ENCODE data around the gene C1QTNF6.

DNA sequence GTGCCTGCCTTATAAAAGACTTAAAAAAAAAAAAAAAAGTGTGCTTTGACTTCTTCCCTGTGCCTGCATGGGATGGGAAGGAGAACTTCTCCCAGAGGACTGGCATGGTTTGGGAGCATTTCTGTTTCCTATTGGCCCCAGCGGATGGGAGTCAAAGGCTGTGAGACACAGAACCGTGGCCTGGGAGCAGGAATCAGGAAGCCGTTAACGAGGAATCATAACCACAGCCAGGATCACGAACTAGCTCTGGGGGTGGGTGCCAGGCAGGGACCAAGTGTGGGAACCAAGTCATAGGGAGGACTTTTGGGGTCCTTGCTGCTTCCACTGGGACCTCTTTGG lies 526 bp downstream of the C1QTNF6 start:
- TF ChIP-seq SRF (IDR thresholded peaks at IDR 0.05; ENCODE audit: low read depth) (no peak), EZH2 (IDR thresholded peaks at IDR 0.05) (no peak), RAD21 (IDR thresholded peaks at IDR 0.05; ENCODE audit: low read depth) (no peak), POLR2AphosphoS5 (IDR thresholded peaks at IDR 0.05; ENCODE audit: low read depth, low read length) (no peak), SIN3A (IDR thresholded peaks at IDR 0.05; ENCODE audit: low read depth) (no peak), CBX3 (IDR thresholded peaks at IDR 0.05; ENCODE audit: low read depth) (no peak)
- TF ChIP-seq, protein P1, sequence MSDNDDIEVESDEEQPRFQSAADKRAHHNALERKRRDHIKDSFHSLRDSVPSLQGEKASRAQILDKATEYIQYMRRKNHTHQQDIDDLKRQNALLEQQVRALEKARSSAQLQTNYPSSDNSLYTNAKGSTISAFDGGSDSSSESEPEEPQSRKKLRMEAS (IDR thresholded peaks at IDR 0.05): no peak
- TF ChIP-seq, protein P2, sequence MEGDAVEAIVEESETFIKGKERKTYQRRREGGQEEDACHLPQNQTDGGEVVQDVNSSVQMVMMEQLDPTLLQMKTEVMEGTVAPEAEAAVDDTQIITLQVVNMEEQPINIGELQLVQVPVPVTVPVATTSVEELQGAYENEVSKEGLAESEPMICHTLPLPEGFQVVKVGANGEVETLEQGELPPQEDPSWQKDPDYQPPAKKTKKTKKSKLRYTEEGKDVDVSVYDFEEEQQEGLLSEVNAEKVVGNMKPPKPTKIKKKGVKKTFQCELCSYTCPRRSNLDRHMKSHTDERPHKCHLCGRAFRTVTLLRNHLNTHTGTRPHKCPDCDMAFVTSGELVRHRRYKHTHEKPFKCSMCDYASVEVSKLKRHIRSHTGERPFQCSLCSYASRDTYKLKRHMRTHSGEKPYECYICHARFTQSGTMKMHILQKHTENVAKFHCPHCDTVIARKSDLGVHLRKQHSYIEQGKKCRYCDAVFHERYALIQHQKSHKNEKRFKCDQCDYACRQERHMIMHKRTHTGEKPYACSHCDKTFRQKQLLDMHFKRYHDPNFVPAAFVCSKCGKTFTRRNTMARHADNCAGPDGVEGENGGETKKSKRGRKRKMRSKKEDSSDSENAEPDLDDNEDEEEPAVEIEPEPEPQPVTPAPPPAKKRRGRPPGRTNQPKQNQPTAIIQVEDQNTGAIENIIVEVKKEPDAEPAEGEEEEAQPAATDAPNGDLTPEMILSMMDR (IDR thresholded peaks at IDR 0.05 in 2 of 3, conservative IDR thresholded peaks at IDR 0.05 in 1 of 3; ENCODE audit: borderline replicate concordance in 1 of 3, insufficient read depth in 1 of 3, low read depth in 2 of 3, low read length in 2 of 3): no peak

Data from HCT116 (cell line).